Kidney (tissue), 14 donors: ENCODE measurements around the gene WAPL. TPM values are rescaled to one million over a fixed set of nuclear protein-coding genes. Genes with fewer than 3 reads are reported as not detected.

Source experiments
- DNase-seq, 5 donors: peaks; one replicate each; pipeline ENCODE4 v3.0.0-alpha.2; 2013 to 2020
- FAIRE-seq: peaks from 2 replicates; lab custom pipeline; 2012; peaks lifted over from hg19 to GRCh38; lab: Jason Lieb, UNC
- H3K27ac ChIP-seq, 2 donors: one replicate each; pipeline ENCODE4 v1.7.0; 2013; ENCODE audit warnings: low read depth in 2 of 2, low read length in 2 of 2, inconsistent platforms in 1 of 2
- H3K27me3 ChIP-seq: one replicate; pipeline ENCODE4 v1.7.1; 2013; ENCODE audit warnings: low read length, inconsistent platforms; ENCODE audit not compliant: control insufficient read depth, insufficient read depth
- H3K36me3 ChIP-seq, 3 donors: one replicate each; pipeline versions ENCODE4 v1.7.0 to v1.7.1; 2013; ENCODE audit warnings: low read length in 3 of 3, control low read depth in 1 of 3, inconsistent platforms in 1 of 3; ENCODE audit not compliant: insufficient read depth in 3 of 3, control insufficient read depth in 2 of 3
- H3K4me1 ChIP-seq, 3 donors: one replicate each; pipeline versions ENCODE4 v1.7.0 to v1.7.1; 2013; ENCODE audit warnings: low read length in 3 of 3, inconsistent platforms in 1 of 3, low read depth in 1 of 3; ENCODE audit not compliant: control insufficient read depth in 2 of 3, insufficient read depth in 2 of 3
- H3K4me3 ChIP-seq, 3 donors: one replicate each; pipeline versions ENCODE4 v1.7.0 to v1.8.1; 2013; ENCODE audit warnings: low read length in 3 of 3, control low read depth in 1 of 3, inconsistent platforms in 1 of 3
- H3K9ac ChIP-seq, 3 donors: one replicate each; pipeline versions ENCODE4 v1.7.0 to v1.7.1; 2013; ENCODE audit warnings: low read length in 3 of 3, control low read depth in 1 of 3, inconsistent platforms in 1 of 3
- H3K9me3 ChIP-seq, 3 donors: one replicate each; pipeline versions ENCODE4 v1.7.0 to v1.7.1; 2013; ENCODE audit warnings: low read length in 3 of 3, control low read depth in 1 of 3, inconsistent platforms in 1 of 3; ENCODE audit not compliant: control insufficient read depth in 2 of 3, insufficient read depth in 1 of 3
- CTCF ChIP-seq: IDR thresholded peaks from 3 replicates; pipeline ENCODE4 v1.5.1; 2012; ENCODE audit warnings: mild to moderate bottlenecking, moderate library complexity, borderline replicate concordance; ENCODE audit not compliant: insufficient read depth; ENCODE audit errors: extremely low read depth
- intact Hi-C: fragments of 100-400 bp; cut with DNase I; formaldehyde crosslinking; loops from one replicate; pipeline ENCODE4 v1.11.1; 2022
- polyA plus RNA-seq: library from polyadenylated mRNA; stranded (reverse); fragments of 350-450 nt; fragmentation: Illumina TruSeq; extraction: RNeasy Lipid Tissue Mini Kit (QIAGEN cat#74804); gene quantifications from one replicate; pipeline ENCODE4 v1.2.3, GENCODE V29; 2014; ENCODE audit warnings: low read depth, low replicate concordance; ENCODE audit not compliant: insufficient read depth
- total RNA-seq: library from RNA; stranded (reverse); fragmentation: NEBNext Ultra II Directional; extraction: Animal tissue kit (Norgen Biotek cat#: 25700); gene quantifications from one replicate; pipeline ENCODE4 v1.2.1, GENCODE V29; 2021
- donor health status: control.
- donor health status: control.
- donor health status: control.
- donor health status: control.
- donor health status: control.
- donor health status: DM: yes; HTN: yes; CAD: no.
- donor health status: Normal renal cell carcinoma (clear cell type).

The WAPL gene
- total and polyA plus RNA-seq, 2 donors from 2014 or later = 17.6 to 34.7 TPM

- Histone ChIP-seq H3K4me3 (peak overlapping the region in 2 of 3 donors; percentile 17 to 24), H3K27ac (no peak overlapping the region), H3K9ac (no peak overlapping the region), H3K9me3 (no peaks in the 10 kb centered on the region), H3K27me3 (no peaks in the 10 kb centered on the region), H3K4me1 (peaks cover 0 to 24% (median 0%) of the 10 kb centered on the region in 3 donors), H3K36me3 (no peaks in the 10 kb centered on the region)
- FAIRE-seq = no peak
- intact Hi-C loops = no loop called here
- TF ChIP-seq CTCF = no peak
- DNase-seq = peak in 1 of 5 donors; percentile 49
These were observed 119.2 kb downstream of the WAPL start for GRCh38 chr10:86402283-86402941.

- TF ChIP-seq CTCF = no peak
- FAIRE-seq (no peak), DNase-seq (peak in 3 of 5 donors; percentile 49 to 78 (median 77))
- peaks cover 0 to 24% (median 0%) of the 10 kb centered on the region in 3 donors for H3K4me1 ChIP-seq
- H3K9ac ChIP-seq = peak overlapping the region in 1 of 3 donors; percentile 34
- H3K9me3 ChIP-seq = no peaks in the 10 kb centered on the region
- no peaks in the 10 kb centered on the region for H3K36me3 ChIP-seq
- intact Hi-C loops = no loop called here
- peak overlapping the region; percentile 85 to 92 for H3K27ac ChIP-seq
- peak overlapping the region in 2 of 3 donors; percentile 29 to 73 for H3K4me3 ChIP-seq
- H3K27me3 ChIP-seq = no peaks in the 10 kb centered on the region
These were observed 119.9 kb downstream of the WAPL start for GRCh38 chr10:86401588-86402282.

- Histone ChIP-seq H3K36me3 (no peaks in the 10 kb centered on the region), H3K9me3 (no peaks in the 10 kb centered on the region), H3K4me1 (peaks cover 0 to 24% (median 0%) of the 10 kb centered on the region in 3 donors), H3K4me3 (peak overlapping the region in 2 of 3 donors; percentile 71 to 73), H3K9ac (peak overlapping the region in 2 of 3 donors; percentile 71 to 80), H3K27me3 (no peaks in the 10 kb centered on the region), H3K27ac (peak overlapping the region; percentile 85 to 92)
- FAIRE-seq (no peak), DNase-seq (peak; percentile 46 to 86 (median 61))
- intact Hi-C loops = no loop called here
- TF ChIP-seq CTCF = peak; percentile 3
These were observed 120.6 kb downstream of the WAPL start for GRCh38 chr10:86400705-86401587.
